OCI-LY7 (cell line): ENCODE results near the gene WWOX.

Experiments used
- EZH2phosphoT487 ChIP-seq: fragments of 200-600 bp; sonication (generic); IDR thresholded peaks from 2 replicates; pipeline ENCODE4 v1.6.1; 2018; ENCODE audit warnings: low read depth, borderline replicate concordance, mild to moderate bottlenecking, mixed run types, antibody characterized with exemption, low read length, moderate library complexity, mixed read lengths
- TF ChIP-seq, protein P1 (sequence below): fragments of 200-600 bp; sonication (generic); conservative IDR thresholded peaks from 2 replicates; pipeline ENCODE4 v1.5.1; 2014; ENCODE audit warnings: mild to moderate bottlenecking, antibody characterized with exemption, low read length, moderate library complexity, mixed read lengths

DNA sequence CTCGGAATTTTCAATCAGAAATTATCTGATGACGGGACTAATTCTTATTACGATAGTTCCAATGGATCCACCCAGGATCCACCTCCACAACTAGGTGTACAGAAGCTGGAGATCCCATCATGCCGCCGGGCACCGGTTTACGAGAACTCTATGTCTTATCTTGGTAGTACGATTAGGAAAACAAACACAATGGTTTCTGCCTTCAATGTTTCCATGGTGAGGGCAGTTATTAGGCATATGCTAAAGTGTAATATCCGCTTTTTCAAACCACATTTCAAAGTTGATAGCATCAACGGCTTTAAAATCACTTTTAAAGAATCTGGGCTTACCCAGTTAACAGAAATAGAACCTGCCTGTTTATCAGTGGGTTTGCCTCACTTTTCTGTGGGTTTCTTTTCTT lies 795.4 kb downstream of the WWOX start:
- TF ChIP-seq, protein P1, sequence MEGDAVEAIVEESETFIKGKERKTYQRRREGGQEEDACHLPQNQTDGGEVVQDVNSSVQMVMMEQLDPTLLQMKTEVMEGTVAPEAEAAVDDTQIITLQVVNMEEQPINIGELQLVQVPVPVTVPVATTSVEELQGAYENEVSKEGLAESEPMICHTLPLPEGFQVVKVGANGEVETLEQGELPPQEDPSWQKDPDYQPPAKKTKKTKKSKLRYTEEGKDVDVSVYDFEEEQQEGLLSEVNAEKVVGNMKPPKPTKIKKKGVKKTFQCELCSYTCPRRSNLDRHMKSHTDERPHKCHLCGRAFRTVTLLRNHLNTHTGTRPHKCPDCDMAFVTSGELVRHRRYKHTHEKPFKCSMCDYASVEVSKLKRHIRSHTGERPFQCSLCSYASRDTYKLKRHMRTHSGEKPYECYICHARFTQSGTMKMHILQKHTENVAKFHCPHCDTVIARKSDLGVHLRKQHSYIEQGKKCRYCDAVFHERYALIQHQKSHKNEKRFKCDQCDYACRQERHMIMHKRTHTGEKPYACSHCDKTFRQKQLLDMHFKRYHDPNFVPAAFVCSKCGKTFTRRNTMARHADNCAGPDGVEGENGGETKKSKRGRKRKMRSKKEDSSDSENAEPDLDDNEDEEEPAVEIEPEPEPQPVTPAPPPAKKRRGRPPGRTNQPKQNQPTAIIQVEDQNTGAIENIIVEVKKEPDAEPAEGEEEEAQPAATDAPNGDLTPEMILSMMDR, result no peak
- TF ChIP-seq EZH2phosphoT487, result no peak
